Measurements from ENCODE around the gene MED15.

DNA sequence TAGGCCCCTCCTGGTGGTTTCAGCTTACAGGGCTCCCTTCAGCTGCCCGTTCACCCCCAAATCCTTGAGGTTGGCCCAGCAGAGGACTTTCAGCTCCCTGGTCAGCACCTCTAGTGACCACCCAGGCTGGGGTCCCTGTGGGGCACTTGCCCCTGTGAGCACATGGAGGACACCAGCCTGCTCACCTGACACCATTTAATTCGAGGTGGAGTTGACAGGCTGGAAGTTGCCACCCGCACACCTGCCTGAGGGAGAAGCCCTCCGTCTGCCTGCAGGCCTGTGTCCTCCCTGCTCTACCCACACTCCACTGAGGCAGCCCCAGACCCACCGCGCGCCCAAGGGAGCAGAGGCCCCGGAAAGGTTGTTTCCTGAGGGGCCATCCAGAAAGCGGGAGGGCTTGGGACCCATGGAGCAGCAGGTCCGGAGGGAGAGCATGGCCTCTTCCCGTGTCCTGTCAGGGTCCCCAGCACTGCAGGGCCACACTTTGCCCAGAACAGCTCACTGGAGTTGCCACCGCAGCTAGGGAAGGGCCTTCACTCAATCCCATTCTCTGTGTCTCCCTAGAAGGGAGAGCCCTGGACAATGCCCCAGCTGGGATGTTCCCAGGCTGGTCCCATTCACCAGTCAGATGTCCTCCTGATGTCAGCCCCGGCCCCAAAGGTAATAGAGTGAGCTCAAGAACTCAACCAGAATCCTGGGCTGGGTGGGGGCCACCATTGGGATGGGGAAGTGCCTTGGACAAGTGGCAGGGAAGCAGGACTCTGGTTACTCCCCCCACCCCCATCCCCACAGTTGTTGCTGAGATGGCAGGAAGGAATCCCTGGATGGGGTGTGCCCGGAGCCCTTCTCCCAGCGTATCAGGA is 82.4 kb downstream of the MED15 start:
- no peak for TF ChIP-seq EP300 (IDR thresholded peaks at IDR 0.05)
- TF ChIP-seq POLR2A (IDR thresholded peaks at IDR 0.05), result no peak
